ENCODE measurements around the gene CDK5RAP3. TPM values are rescaled to one million over a fixed set of nuclear protein-coding genes. Genes with fewer than 3 reads are reported as not detected.

The CDK5RAP3 gene
- total and polyA plus RNA-seq, 2 of the 13 experiments (the other 11 are each of a cell fraction or from before 2014, with no cell fraction given), result 128 to 154 TPM

- TF ChIP-seq FOXP4 (CRISPR knock-in tag; IDR thresholded peaks at IDR 0.05) (peak; percentile 82), ZNF503 (CRISPR knock-in tag; IDR thresholded peaks at IDR 0.05) (peak; percentile 62; the same call in 1 of the 2 replicates), ZNF224 (CRISPR knock-in tag; IDR thresholded peaks at IDR 0.05) (no peak), SOX6 (IDR thresholded peaks at IDR 0.05) (no peak), SOX6 (CRISPR knock-in tag; IDR thresholded peaks at IDR 0.05) (peak; percentile 51; the same call in 1 of the 2 replicates), KDM3A (CRISPR knock-in tag; IDR thresholded peaks at IDR 0.05; ENCODE audit: low read depth) (no peak), ZNF607 (CRISPR knock-in tag; IDR thresholded peaks at IDR 0.05; ENCODE audit: borderline replicate concordance) (no peak), AGO2 (optimal IDR thresholded peaks at IDR 0.05; ENCODE audit: low read depth, low read length) (no peak), ZNF367 (CRISPR knock-in tag; IDR thresholded peaks at IDR 0.05; ENCODE audit: borderline replicate concordance) (no peak), MNT (IDR thresholded peaks at IDR 0.05) (no peak), CENPBD1 (CRISPR knock-in tag; IDR thresholded peaks at IDR 0.05; ENCODE audit: borderline replicate concordance, low read depth) (no peak), FOXJ3 (CRISPR knock-in tag; IDR thresholded peaks at IDR 0.05; ENCODE audit: borderline replicate concordance) (0 out of 2 replicates have a peak, but pooled peaks have one; percentile 40), ZNF770 (CRISPR knock-in tag; IDR thresholded peaks at IDR 0.05) (no peak), ZNF639 (CRISPR knock-in tag; conservative IDR thresholded peaks at IDR 0.05) (no peak), KAT8 (CRISPR knock-in tag; IDR thresholded peaks at IDR 0.05) (peak; percentile 56), ZSCAN30 (CRISPR knock-in tag; IDR thresholded peaks at IDR 0.05) (no peak), SNAPC5 (CRISPR knock-in tag; IDR thresholded peaks at IDR 0.05; ENCODE audit: borderline replicate concordance) (no peak), STAT5B (CRISPR knock-in tag; IDR thresholded peaks at IDR 0.05) (no peak)
These were observed 18.5 kb upstream of the CDK5RAP3 start (continued) for GRCh38 chr17:47952171-47953021.
